ENCODE data around the gene RTKN2.

RTKN2 gene

GRCh38 chr10:62180677-62181076 lies 88.0 kb downstream of the RTKN2 start:
- DNase-seq (ENCODE audit: insufficient read length, low spot score) (no peak), FAIRE-seq (no peak)

DNA sequence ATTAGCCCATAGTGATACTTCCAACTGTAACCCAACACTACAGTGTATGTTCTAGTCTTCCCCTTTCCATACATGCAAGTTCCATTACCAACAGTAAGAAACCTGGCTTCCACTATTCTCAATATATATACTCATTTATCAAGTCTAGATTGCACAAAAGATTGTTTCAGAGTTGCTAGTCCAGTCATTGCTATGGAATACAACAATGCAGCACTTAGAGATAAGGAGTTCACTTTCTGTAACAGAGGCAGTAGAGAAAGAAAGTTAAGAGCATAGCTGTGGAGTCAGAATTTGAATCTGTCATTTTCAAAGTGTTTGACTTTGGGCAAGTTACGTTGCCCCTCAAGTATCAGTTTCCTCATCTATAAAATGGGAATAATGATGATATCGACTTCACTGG lies 90.1 kb downstream of the RTKN2 start:
- FAIRE-seq (no peak), DNase-seq (ENCODE audit: insufficient read length, low spot score) (no peak)

GRCh38 chr10:62177111-62177510 lies 91.5 kb downstream of the RTKN2 start:
- no peak for FAIRE-seq
- no peak for DNase-seq (ENCODE audit: insufficient read length, low spot score)

DNA sequence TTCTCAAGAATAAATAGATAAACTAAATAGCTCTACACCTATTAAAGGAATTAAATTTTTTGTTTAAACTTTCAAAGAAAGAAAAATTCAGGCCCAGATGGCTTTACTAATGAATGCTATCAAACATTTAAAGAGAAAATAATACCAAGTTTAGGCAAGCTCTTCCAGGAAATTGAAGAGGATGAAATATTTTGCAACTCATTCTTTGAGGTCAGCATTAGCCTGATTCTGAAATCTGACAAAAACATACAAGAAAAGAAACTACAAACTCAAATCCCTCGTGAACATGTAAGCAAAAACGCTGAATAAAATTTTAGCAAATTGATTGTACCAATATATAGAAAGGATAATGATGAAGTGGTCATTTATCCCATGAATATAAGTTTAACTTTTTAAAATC lies 93.4 kb downstream of the RTKN2 start:
- FAIRE-seq: no peak

GRCh38 chr10:62172465-62172864 lies 96.2 kb downstream of the RTKN2 start:
- DNase-seq (ENCODE audit: insufficient read length, low spot score) (no peak), FAIRE-seq (no peak)

More for the DNA sequence above, 93.4 kb downstream of the RTKN2 start:
- no peak for DNase-seq (ENCODE audit: insufficient read length, low spot score)

DNA sequence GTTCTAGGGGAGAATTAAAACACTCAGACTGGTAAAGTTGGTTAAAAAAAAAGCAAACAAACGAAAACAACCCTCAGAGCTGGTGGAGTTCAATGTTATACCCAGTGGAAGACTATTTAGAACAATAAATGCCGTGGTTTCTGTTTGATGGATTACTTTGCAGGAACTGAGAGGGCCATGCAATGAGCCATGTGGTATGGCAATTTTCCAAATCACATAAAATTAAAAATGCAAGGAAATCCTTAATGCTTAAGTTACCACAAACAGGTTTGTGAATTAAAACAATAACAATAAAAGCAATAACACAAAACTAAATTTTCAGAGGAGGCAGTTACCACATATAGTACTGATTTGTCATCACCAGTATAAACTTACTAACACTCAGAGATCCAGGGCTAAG lies 96.9 kb downstream of the RTKN2 start:
- FAIRE-seq (no peak), DNase-seq (ENCODE audit: insufficient read length, low spot score) (peak; percentile 36)

DNA sequence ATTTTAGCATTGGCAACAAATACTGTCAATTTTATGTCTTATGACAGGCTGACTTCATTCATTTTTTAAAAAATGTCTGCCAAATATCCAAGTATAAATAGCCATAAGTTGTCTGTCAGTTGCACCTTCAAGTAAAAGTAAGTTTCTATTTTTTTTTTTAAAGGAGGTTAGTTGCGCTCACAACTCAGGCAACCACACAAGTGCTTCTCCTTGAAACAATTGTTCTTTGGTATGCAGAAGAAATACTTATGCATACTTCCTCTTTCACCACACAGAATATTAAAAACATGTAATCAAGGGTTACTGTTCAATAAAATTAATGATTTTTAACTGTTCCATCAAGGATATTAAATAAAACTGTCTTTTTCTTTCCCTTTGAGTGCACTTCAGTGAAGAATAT lies 97.9 kb downstream of the RTKN2 start:
- FAIRE-seq: no peak
- no peak for DNase-seq (ENCODE audit: insufficient read length, low spot score)

- DNase-seq (ENCODE audit: insufficient read length, low spot score): no peak
- peak; percentile 23 for FAIRE-seq
Measured at GRCh38 chr10:62166331-62167131, 102.1 kb downstream of the RTKN2 start.

- FAIRE-seq (no peak), DNase-seq (ENCODE audit: insufficient read length, low spot score) (no peak)
Measured at GRCh38 chr10:62165803-62166202, 102.8 kb downstream of the RTKN2 start.

- FAIRE-seq: no peak
- no peak for DNase-seq (ENCODE audit: insufficient read length, low spot score)
Measured at GRCh38 chr10:62163024-62163423, 105.6 kb downstream of the RTKN2 start.

GRCh38 chr10:62162261-62162981 lies 106.2 kb downstream of the RTKN2 start:
- FAIRE-seq: no peak
- DNase-seq (ENCODE audit: insufficient read length, low spot score): no peak

- FAIRE-seq (no peak), DNase-seq (ENCODE audit: insufficient read length, low spot score) (no peak)
Measured at GRCh38 chr10:62159351-62159750, 109.3 kb downstream of the RTKN2 start.

DNA sequence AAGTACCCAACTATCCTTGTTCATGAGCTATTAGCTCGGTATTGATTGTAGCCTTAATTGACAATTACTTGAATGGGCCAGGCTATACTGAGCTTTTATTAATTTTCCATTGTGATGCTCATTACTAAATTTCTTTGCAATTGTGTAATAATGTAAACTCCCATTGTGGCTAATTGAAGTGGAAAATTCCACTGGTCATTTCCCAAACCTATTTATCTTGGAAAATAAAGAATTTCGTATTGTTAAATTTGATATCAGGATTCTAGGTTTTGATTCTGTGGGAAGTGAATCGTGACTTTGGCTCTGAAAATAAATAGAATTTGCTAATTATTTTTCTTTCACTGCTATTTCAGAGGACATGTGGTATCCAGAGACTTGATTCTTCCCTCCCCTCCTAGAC lies 111.0 kb downstream of the RTKN2 start:
- no peak for DNase-seq (ENCODE audit: insufficient read length, low spot score)
- FAIRE-seq: no peak

DNA sequence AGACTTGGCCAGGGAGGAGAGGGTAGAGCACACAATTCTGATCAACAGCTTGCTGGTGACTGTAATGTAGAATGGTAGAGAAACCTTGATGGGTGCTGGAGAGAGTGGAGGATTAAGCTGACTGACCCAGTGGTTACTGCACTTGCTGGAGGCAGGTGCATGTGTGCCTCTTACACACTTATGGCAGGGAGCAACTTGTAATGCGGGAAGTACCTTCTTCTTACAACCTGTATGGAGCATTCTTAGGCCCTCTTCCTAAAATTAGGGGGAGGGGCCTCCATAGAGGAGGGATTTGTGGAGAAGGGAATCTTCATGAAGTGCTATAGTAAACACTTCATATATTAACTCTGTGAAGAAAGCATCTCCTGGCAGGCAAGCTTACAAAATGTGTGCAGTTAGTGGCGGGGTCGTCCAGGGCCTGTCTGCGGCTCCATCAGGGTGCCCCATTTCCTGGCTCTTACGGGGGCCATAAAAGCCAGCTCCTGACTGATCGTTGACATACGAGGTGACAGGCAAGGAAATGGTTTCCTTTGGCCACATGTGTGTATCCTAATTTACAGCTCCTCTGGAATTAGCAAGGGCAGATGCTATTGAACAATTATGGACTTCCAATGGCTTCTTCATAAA lies 113.5 kb downstream of the RTKN2 start:
- no peak for DNase-seq (ENCODE audit: insufficient read length, low spot score)

GRCh38 chr10:62154231-62154630 lies 114.4 kb downstream of the RTKN2 start:
- DNase-seq (ENCODE audit: insufficient read length, low spot score) (no peak), FAIRE-seq (no peak)

More for the DNA sequence above, 113.5 kb downstream of the RTKN2 start:
- FAIRE-seq: no peak

DNA sequence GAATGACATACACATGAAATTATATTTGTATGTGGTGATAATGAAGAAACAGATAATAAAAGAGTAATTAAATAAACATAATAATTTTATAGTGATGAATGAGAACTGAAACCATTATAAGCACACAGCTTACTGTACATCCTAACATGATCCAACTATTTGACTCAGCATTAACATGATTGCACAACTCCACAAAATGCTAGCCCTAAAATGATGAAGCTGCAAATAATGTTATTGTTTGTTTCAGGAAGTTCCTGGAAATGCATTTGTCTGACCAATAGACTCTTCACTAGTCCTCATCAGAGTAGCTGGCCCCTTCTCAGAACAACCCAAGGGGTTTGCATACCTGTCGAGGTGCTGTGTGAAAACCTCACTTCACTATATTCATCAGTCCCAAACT lies 115.5 kb downstream of the RTKN2 start:
- FAIRE-seq (no peak), DNase-seq (ENCODE audit: insufficient read length, low spot score) (no peak)

DNA sequence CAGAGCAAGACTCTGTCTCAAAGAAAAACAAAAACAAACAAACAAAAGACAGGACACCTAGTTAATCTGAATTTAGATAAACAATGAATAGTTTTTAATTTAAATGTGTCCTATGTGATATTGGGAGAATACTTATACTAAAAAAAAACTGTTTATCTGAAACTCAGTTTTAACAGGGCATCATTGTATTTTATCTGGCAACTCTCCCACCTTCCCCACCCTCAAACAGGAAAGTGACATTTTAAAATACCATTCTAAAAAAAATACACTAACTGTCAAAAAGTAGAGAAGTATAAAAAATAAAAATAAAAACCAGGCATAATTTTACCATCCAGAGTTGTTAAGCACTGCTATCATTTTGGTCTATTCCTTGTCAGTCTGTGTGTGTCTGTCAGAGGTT lies 119.0 kb downstream of the RTKN2 start:
- FAIRE-seq (no peak), DNase-seq (ENCODE audit: insufficient read length, low spot score) (no peak)

DNA sequence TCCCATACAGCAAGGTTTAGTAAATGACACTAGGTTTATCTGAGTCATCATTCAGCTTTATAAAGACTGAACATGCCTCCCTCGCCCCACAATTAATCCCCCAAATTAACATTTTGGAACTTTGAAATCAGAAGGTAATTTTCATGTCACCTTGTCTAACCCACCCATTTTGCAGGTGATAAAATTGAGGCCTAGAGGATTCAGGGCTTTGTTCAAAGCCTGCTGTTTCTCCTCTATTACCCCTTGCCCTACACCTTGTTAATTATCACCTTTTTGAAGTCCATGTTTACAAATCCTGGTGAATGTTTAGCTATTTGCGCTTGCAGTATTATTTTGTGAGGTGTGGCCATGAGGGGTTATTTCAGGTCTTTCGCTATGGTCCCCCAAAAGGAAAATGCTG lies 120.5 kb downstream of the RTKN2 start:
- DNase-seq (ENCODE audit: insufficient read length, low spot score) (no peak), FAIRE-seq (no peak)

GRCh38 chr10:62147425-62147824 lies 121.2 kb downstream of the RTKN2 start:
- FAIRE-seq (no peak), DNase-seq (ENCODE audit: insufficient read length, low spot score) (no peak)

GRCh38 chr10:62136931-62137330 lies 131.7 kb downstream of the RTKN2 start:
- DNase-seq (ENCODE audit: insufficient read length, low spot score): no peak
- FAIRE-seq: no peak

DNA sequence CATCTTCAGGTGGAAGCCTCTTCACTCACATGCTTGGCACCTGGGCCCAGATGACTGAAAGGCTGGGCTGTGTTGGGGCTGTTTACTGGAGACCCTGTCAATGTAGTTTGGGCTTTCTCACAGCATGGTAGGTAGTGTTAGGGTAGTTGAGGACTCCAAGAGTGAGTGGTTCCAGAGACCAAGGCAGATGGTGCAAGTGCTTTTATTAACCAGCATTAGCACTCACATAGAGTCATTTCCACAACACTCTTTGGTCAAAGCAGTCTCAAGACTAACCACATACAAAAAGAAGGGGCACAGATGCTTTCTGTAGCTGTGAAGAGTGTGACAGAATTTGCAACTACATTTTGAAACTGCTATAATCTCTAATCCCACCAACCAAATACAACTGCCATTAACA lies 135.0 kb downstream of the RTKN2 start:
- DNase-seq (ENCODE audit: insufficient read length, low spot score) (no peak), FAIRE-seq (no peak)
